ENCODE measurements around the gene VWA3A.
"Not testable (repeated sequence)": the region's sequence is repeated elsewhere in the genome, so short reads cannot be mapped to it uniquely, and the experiment has no call there.

Gene VWA3A

DNA sequence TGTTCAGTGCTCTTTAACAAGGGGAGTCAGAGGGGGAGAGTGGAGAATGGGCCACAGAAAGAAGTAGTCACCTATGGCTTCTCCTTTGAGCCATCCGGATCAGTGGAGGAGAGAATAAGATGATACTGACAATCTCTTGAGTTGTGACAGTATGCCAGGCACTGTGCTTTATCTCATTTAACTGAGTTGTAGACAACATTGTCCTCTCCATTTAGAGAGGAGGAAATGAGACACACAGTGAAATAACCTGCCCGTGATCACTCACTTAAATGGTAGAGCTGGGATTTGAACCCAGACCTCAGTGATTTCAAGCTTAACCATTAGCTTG is 95.9 kb downstream of the VWA3A start:
- no peak for DNase-seq

GRCh38 chr16:22188595-22189442 is 96.5 kb downstream of the VWA3A start:
- DNase-seq = peak; percentile 86

- no peak for DNase-seq
These were observed 97.2 kb downstream of the VWA3A start for GRCh38 chr16:22189473-22190080.

GRCh38 chr16:22190081-22190775 is 97.9 kb downstream of the VWA3A start:
- peak; percentile 97 for DNase-seq

GRCh38 chr16:22190776-22191531 is 98.6 kb downstream of the VWA3A start:
- peak; percentile 99 for DNase-seq

DNA sequence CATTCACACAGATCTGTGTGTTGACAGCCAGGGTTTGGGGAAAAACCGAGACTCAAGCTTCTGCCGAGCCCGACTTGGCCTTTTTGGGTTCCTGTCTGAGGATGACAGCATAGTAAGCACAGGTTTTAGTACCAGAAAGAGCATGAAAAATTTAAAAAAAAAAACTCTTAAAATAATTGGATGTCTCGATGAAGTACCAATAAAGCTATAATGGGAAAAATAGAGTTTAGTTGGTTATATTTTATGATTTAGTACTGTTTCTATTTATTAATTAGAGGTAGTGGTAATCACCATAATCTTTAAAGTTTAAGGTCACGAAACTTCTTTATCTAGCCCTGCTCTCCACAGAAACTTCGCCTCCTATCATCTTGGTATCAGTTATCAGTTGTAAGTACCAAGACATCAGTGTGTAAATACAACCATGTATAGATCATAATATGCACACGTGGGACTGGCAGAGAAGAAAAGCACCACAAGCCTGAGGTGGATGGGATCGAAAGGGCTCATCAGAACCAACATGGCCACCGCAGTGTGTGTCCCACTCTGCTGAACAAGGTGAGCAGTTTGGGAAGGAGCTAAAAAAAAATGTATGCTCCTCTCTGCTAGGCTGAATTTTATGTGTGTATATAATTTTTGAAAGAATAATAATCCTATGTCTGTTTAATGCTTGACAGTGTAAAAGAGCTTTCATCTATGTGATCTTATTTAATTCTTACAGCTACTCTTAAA is 99.4 kb downstream of the VWA3A start:
- peak; percentile 75 for DNase-seq

GRCh38 chr16:22192261-22193062 is 100.1 kb downstream of the VWA3A start:
- peak; percentile 90 for DNase-seq

DNA sequence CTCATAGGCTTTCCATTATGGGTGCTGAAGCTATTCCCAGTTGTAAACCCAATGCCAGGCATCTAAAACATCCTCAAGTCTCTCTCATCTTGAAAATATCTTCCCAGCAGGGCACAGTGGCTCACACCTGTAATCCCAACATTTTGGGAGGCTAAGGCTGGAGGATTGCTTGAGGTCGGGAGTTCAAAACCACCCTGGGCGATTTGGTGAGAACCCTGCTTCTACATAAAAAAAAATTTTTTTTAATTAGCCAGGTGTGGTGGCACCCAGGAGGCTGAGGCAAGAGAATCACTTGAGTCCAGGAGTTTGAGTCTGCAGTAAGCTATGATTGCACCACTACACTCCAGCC is 100.7 kb downstream of the VWA3A start:
- no peak for DNase-seq

DNA sequence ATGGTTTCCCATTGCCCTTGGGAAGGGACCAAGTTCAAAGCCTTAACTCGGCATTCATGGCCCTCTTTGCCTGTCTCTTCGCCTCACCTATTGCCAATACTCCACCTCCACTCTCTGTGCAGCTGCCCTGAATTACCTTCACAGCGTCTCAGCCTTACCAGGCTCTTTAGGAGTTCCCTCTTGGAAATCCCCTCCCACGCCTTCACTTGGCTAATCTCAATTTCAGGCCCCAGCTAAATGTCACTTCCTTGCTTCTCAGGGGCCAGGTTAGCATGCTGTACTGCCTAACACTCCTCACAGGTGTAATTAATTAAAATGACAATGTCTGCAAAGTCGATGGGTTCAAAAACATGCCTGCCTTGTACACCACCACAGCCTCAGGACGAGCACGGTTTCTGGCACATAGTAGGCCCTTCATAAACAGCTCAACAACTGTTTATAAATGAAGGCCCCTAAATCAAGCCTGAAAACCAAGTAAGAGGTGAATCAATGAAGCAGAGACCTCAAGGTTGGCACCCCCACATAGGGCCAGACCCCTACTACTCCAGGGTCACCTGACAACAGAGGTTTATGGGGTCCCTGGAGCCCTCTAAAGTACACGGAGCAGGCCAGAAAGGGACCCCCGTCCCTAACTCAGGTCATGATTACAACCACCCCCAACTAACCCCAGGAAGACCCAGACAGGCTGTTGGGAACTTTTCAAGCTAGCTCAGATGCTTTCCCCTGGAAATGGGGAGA is 102.5 kb downstream of the VWA3A start:
- DNase-seq = peak; percentile 66

GRCh38 chr16:22195445-22195694 is 103.0 kb downstream of the VWA3A start:
- DNase-seq = no peak

- peak; percentile 97 for DNase-seq
These were observed 103.6 kb downstream of the VWA3A start for GRCh38 chr16:22195695-22196558.

GRCh38 chr16:22196559-22197168 is 104.3 kb downstream of the VWA3A start:
- not testable (repeated sequence) for DNase-seq

DNA sequence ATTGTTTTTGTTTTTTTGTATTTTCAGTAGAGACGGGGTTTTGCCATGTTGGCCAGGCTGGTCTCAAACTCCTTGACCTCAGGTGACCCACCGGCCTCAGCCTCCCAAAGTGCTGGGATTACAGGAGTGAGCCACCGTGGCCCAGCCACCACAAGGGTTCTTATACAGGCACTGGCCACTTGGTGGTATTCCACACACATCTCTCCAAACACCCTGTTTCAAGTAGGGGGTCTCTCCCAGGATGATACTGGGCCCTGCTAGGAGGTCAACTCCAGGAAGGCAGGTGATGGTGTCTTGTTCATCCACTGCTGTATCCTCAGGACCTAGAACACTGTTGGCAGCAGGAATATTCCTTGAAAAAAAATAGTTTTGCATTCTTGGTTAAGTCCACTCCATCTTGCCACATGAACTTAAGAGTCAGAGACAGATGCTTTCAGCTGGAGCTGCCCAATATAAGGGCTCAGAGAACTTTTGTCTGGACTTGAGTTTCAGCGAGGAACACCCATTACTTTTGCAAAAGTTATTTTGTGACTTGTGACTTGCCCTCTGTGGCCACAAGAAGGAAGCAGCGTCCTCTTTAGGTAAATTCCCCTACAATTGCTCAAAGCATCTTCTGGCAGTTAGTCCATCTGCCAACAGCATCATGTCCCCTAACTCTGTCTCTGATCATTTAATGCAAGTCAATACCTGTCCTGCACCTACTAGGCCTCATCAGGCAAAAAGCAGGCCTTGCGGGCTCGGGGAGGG is 106.4 kb downstream of the VWA3A start:
- DNase-seq = no peak

- DNase-seq = no peak
These were observed 109.9 kb downstream of the VWA3A start for GRCh38 chr16:22202261-22202637.

DNA sequence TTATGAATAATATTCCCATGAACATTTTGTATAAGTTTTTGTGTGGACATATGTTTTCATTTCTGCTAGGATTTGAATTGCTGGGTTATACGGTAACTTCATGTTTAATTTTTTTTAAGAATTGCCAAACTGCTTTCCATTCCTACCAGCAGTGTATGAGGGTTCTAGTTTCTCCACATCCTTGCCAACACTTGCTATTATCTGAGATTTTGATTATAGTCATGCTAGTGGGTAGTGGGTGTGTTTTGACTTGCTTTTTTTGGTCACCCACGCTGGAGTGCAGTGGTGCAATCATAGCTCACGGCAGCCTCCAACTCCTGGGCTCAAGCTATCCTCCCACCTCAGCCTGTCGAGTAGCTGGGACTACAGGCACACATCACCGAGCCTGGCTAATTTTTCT is 110.8 kb downstream of the VWA3A start:
- no peak for DNase-seq

DNA sequence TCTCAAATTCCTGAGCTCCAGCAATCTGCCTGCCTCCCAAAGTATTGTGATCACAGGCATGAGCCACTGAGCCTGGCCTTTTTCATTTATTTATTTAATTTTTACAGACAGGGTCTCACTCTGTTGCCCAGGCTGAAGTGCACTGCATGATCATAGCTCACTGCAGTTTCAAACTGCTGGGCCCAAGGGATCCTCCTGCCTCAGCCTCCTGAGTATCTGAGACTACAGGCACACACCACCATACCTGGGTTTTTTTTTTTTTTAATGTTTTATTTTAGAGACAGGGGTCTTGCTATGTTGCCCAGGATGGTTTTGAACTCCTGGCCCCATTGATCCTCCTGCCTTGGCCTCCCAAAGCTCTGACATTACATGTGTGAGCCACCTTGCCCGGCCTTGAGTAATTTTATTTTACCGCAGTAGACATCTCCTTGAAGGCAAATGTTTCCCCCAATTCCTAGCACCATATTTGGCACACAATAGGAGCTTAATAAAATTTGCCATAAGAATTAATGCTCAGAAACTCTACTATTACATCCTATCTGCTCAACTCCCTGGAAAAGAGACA is 111.8 kb downstream of the VWA3A start:
- DNase-seq = no peak

- DNase-seq = no peak
These were observed 113.3 kb downstream of the VWA3A start for GRCh38 chr16:22205577-22206012.

DNA sequence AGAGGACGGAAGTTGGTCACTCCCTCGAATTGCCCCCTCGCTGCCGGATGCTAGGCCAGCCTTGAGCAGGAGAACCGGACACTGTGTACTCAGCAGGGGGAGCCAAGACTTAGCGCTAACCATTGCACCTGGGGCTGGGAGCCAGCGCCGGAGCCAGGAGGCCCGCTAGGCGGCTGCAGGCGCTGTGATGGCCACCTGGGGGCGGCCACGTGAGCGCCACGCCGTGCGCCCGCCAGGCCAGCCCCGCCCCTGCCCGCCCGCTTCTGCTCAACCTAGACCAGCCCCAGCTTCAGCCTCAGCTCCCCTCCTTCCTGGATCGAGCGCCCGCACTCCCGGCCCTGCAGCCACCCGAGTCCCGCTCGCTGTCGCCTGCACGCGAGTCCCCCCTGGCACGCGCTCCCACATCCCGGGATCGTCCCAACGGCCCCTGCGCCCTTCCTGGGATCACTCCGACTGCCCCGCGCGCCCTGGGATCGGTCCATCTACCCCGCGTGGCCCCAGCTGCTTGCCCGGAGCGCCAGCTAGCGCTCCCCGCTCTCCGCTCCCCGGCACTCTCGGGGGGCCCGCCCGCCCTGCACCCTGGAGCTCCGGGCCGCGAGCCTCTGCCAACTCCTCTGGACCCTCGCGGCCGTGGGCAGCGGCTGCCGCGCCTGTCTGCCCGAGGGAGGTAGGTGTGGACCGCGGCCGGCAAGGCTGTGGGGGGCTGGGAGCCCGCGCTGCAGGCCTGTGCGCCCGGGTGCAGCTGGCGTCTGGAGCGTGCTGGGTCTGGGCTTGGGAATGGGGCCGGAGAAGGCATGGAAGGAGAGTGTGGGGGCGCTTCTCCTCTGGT is 113.9 kb downstream of the VWA3A start, which contains the start of gene EEF2K:
EEF2K (plus strand) TSS at position 266 of the 829 bp plus-strand sequence. CDS start 19,452 bp downstream, outside the sequence.
- peak; percentile 92 for DNase-seq

Data from activated effector memory CD4-positive, alpha-beta T cell treated with anti-CD3 and anti-CD28 coated beads, Interleukin-2, amount 50 U/mL, for 16 hours (primary cell).